GM19438 (cell line): ENCODE measurements around the gene SCAMP2.
A peak's percentile ranks its signal among the peaks of the same experiment; 100 is the strongest.
"Not testable (repeated sequence)": the region's sequence is repeated elsewhere in the genome, so short reads cannot be mapped to it uniquely, and the experiment has no call there.

Source experiments
- ATAC-seq: cut with Tn5 transposase; IDR thresholded peaks from one replicate; pipeline ENCODE4 v1.9.1; 2021; ENCODE audit warnings: low read depth; ENCODE audit not compliant: unreplicated experiment

SCAMP2 gene, protein sequence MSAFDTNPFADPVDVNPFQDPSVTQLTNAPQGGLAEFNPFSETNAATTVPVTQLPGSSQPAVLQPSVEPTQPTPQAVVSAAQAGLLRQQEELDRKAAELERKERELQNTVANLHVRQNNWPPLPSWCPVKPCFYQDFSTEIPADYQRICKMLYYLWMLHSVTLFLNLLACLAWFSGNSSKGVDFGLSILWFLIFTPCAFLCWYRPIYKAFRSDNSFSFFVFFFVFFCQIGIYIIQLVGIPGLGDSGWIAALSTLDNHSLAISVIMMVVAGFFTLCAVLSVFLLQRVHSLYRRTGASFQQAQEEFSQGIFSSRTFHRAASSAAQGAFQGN

GRCh38 chr15:74873036-74873755, at the start of gene SCAMP2:
SCAMP2 (minus strand) TSS chr15:74873365; CDS start chr15:74873255, 110 bp downstream.
- peak; percentile 76 for ATAC-seq

- ATAC-seq, result no peak
Observed at GRCh38 chr15:74920456-74920855, 47.3 kb upstream of the SCAMP2 start.

DNA sequence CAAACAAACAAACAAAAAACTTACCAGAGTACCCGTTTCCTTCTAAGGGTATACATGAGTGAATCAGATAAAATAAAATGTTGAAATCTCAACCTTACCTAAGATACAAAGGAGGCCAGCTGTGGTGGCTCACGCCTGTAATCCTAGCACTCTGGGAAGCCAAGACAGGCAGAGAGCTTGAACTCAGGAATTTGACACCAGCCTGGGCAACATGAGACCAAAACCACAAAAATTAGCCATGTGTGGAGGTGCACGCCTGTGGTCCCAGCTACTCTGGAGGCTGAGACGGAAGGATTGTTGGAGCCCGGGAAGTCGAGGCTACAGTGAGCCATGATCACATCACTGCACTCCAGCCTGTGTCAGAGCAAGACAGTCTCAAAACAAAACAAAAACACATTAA, 44.5 kb upstream of the SCAMP2 start:
- ATAC-seq, result no peak

- ATAC-seq, result not testable (repeated sequence)
Observed at GRCh38 chr15:74913799-74914198, 40.6 kb upstream of the SCAMP2 start.

GRCh38 chr15:74913041-74913440, 39.9 kb upstream of the SCAMP2 start:
- ATAC-seq, result no peak

- no peak for ATAC-seq
Observed at GRCh38 chr15:74908635-74909034, 35.5 kb upstream of the SCAMP2 start.

DNA sequence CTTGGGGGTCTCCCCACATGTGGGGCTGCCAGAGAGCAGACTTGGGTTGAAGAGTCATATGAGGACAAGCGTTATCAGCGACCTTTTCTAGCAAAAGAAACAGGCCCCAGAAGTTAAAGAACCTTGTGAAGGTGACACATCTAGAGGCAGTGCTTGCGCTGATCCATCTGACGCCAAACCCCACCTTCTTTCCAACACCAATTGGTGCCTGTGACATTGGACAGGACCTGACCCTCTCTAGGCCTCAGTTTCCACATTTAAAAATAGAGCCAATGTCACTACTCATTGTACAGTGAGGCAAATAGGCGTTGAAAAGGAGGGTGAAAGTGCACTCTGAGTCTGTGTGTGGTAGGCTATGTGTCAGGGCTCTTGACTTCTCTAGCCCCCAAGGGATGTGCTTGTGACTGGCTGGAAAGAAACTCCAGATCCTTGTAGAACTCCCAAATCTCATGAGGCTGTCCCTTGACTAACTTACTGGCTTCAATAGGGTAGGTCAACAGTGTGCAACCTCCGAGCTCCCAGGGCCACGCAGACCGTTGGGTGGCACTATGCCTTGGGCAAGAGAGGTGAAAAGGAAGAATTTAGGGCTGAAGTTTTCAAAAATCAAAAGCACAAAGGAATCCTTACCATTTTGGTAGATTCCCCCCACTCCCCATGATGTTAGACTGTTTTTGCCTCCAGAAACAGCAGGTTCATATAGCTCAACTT, 34.2 kb upstream of the SCAMP2 start:
- no peak for ATAC-seq

GRCh38 chr15:74906450-74907162, 33.4 kb upstream of the SCAMP2 start, which contains the start of gene FAM219B:
FAM219B (minus strand) TSS chr15:74906851; CDS start chr15:74906800, 51 bp downstream.
- ATAC-seq, result peak; percentile 70

DNA sequence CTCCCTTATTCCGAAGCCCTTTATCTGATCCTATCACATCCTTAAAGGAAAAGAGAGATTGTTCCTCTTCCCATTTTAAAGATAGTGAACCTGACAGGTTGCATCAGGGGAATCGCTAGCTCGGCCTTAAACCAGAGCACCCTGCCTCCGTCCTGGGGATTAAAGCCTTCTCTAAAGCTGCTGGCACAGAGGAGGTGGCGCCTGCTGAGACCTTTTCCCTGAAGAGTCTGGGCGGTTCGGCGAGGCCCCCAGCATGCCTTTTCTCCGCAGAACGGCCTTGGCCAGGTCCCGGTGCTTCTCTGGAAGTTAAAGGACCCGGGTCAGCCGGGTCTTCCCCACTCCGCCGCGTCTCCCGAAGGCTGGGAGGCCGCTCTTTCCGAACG, 32.9 kb upstream of the SCAMP2 start:
- peak; percentile 27 for ATAC-seq

GRCh38 chr15:74904190-74904805, 31.1 kb upstream of the SCAMP2 start:
- no peak for ATAC-seq

DNA sequence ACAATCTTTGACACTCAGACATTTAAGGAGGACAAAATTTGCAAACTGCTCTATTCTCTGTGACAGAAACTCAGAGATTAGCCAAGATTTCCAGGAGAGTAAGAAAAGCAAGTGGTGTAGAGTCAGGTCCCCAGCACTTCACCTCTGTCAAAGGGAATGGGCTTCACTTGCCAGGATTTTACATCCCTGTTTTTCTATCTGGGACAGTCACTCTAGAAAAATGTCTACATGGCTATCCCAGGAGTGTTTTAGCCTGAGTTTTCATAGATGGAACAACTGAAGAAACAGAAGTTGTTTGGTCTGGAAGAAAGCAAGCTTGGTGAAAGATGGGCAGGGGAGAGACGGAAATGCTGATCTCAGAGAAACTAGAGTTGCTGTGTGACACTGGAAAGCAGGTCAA, 30.5 kb upstream of the SCAMP2 start:
- ATAC-seq, result no peak

- ATAC-seq, result no peak
Observed at GRCh38 chr15:74902295-74903075, 29.3 kb upstream of the SCAMP2 start.

GRCh38 chr15:74901612-74902063, 28.5 kb upstream of the SCAMP2 start:
- no peak for ATAC-seq

- ATAC-seq, result no peak
Observed at GRCh38 chr15:74897300-74897701, 24.1 kb upstream of the SCAMP2 start.

DNA sequence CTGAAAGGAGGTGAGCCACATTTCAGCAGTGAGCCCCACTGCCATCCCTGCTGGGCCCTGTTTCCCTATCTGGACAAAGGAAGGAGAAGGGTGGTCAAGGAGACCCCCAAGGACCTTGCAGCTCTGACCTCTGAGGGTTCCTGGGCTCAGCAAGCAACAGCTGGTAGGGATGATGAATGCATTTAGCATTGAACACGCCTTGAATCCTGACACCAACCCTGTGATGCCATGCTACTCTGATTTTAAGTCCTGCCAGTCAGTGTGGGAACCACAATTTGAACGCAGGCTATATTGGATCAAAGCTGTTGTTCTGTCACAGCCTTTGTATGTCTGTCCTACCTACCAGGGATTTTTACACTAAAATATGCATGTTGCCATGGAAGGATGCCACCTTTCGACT, 23.2 kb upstream of the SCAMP2 start:
- no peak for ATAC-seq

DNA sequence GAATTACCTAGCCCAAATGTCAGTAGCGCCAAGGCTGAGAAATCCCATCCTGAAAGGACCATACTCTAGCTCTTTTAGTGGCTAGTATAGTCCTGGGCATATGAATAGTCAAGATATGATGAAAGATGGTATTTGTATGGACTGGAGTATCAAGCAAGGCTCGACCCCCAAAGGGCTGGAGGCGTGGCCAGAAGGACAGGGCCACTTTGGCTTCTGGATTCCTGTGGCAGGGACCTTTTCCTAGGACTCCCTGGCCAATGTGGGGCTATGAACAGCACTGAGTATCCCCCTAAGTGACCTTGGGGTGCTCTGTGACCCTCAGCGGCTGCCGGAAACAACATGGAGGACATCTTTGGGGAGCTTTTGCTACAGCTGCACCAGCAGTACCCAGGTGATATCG, 22.7 kb upstream of the SCAMP2 start:
- no peak for ATAC-seq

- not testable (repeated sequence) for ATAC-seq
Observed at GRCh38 chr15:74894383-74894782, 21.2 kb upstream of the SCAMP2 start.

DNA sequence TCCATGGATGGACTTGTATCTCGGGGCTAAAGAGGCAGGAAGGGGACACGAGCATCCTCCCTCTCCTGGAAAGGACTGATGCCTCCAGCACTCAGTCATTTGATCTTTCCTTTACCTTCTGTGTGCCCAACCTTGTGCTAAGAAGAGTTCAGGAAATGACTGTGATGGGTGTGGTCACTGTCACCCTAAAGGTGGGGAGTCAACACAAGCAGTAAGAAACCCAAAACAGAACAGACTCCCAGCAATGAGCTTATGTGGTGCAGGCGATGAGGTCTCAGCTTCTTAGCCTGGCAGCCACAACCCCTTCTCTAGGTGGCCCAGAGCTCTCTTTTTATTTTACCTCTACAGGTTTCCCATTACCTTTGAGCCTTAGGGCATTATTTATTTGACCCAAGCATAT, 20.5 kb upstream of the SCAMP2 start:
- ATAC-seq, result no peak

- no peak for ATAC-seq
Observed at GRCh38 chr15:74892931-74893330, 19.8 kb upstream of the SCAMP2 start.
